ENCODE data around the gene SESN1.

Gene SESN1

GRCh38 chr6:109121411-109121810 lies 26.8 kb upstream of the SESN1 start:
- Histone ChIP-seq H3K36me3 (ENCODE audit: insufficient read depth, low read length) (no peaks in the 10 kb centered on the region), H3K27me3 (ENCODE audit: insufficient read depth, low read length, poor library complexity) (no peaks in the 10 kb centered on the region), H2AFZ (ENCODE audit: low read depth, low read length) (no peak overlapping the region), H3K9me3 (ENCODE audit: insufficient read depth, low read length, severe bottlenecking) (no peaks in the 10 kb centered on the region), H4K20me1 (ENCODE audit: insufficient read depth, low read length) (peaks cover 9% of the 10 kb centered on the region; the same call in 1 of the 2 replicates), H3K4me3 (ENCODE audit: low read depth in 1 of 2, low read length in 2 of 2) (no peak overlapping the region), H3K27ac (ENCODE audit: low read length) (no peak overlapping the region), H3K4me2 (ENCODE audit: insufficient read depth, low read length) (no peak overlapping the region), H3K79me2 (ENCODE audit: insufficient read depth, low read length) (peaks cover 60% of the 10 kb centered on the region), H3K9ac (ENCODE audit: low read depth, low read length) (no peak overlapping the region), H3K4me1 (ENCODE audit: insufficient read depth, low read length) (peaks cover 23% of the 10 kb centered on the region)
- DNase-seq (no peak), ATAC-seq (ENCODE audit: insufficient read depth, low read depth) (no peak)
- no peak for TF ChIP-seq EZH2 (IDR thresholded peaks at IDR 0.05; ENCODE audit: borderline replicate concordance, low read depth, low read length, severe bottlenecking)
- TF ChIP-seq, protein P1, sequence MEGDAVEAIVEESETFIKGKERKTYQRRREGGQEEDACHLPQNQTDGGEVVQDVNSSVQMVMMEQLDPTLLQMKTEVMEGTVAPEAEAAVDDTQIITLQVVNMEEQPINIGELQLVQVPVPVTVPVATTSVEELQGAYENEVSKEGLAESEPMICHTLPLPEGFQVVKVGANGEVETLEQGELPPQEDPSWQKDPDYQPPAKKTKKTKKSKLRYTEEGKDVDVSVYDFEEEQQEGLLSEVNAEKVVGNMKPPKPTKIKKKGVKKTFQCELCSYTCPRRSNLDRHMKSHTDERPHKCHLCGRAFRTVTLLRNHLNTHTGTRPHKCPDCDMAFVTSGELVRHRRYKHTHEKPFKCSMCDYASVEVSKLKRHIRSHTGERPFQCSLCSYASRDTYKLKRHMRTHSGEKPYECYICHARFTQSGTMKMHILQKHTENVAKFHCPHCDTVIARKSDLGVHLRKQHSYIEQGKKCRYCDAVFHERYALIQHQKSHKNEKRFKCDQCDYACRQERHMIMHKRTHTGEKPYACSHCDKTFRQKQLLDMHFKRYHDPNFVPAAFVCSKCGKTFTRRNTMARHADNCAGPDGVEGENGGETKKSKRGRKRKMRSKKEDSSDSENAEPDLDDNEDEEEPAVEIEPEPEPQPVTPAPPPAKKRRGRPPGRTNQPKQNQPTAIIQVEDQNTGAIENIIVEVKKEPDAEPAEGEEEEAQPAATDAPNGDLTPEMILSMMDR (IDR thresholded peaks at IDR 0.05; ENCODE audit: borderline replicate concordance, extremely low read depth, low read length, poor library complexity, severe bottlenecking) = no peak

- Histone ChIP-seq H3K36me3 (ENCODE audit: insufficient read depth, low read length) (no peaks in the 10 kb centered on the region), H3K9me3 (ENCODE audit: insufficient read depth, low read length, severe bottlenecking) (no peaks in the 10 kb centered on the region), H3K4me2 (ENCODE audit: insufficient read depth, low read length) (0 out of 2 replicates have a peak overlapping the region, but pooled peaks have one; percentile 8), H2AFZ (ENCODE audit: low read depth, low read length) (no peak overlapping the region), H3K9ac (ENCODE audit: low read depth, low read length) (no peak overlapping the region), H3K27me3 (ENCODE audit: insufficient read depth, low read length, poor library complexity) (no peaks in the 10 kb centered on the region), H3K4me3 (ENCODE audit: low read depth in 1 of 2, low read length in 2 of 2) (no peak overlapping the region), H3K27ac (ENCODE audit: low read length) (no peak overlapping the region), H3K79me2 (ENCODE audit: insufficient read depth, low read length) (peaks cover 80% of the 10 kb centered on the region), H4K20me1 (ENCODE audit: insufficient read depth, low read length) (peaks cover 11% of the 10 kb centered on the region; the same call in 1 of the 2 replicates), H3K4me1 (ENCODE audit: insufficient read depth, low read length) (peaks cover 23% of the 10 kb centered on the region)
- no peak for ATAC-seq (ENCODE audit: insufficient read depth, low read depth)
- no peak for DNase-seq
- TF ChIP-seq EZH2 (IDR thresholded peaks at IDR 0.05; ENCODE audit: borderline replicate concordance, low read depth, low read length, severe bottlenecking) = no peak
- TF ChIP-seq, protein P1 (IDR thresholded peaks at IDR 0.05; ENCODE audit: borderline replicate concordance, extremely low read depth, low read length, poor library complexity, severe bottlenecking) = no peak
Observed at GRCh38 chr6:109118871-109119354, 24.3 kb upstream of the SESN1 start.

DNA sequence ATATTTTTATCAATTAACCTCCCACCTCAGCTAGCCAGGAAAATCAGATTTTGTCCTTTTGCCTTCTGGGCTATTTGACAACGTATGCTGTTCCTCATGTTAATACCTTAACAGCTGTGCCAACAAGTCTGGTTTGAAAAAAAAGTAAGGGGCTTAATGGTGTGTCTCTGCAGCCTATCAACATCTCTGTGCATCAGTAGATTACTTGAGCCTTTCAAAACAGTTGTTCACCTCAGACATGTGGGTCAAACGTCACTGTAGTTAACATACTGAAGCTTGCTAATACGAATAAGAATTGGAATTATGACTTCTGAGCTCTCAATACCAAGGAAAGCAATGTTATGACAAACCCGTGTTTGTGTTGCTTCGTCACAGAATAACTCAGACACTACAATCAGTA lies 23.7 kb upstream of the SESN1 start:
- Histone ChIP-seq H2AFZ (ENCODE audit: low read depth, low read length) (no peak overlapping the region), H3K9me3 (ENCODE audit: insufficient read depth, low read length, severe bottlenecking) (no peaks in the 10 kb centered on the region), H3K36me3 (ENCODE audit: insufficient read depth, low read length) (no peaks in the 10 kb centered on the region), H3K9ac (ENCODE audit: low read depth, low read length) (no peak overlapping the region), H4K20me1 (ENCODE audit: insufficient read depth, low read length) (peaks cover 11% of the 10 kb centered on the region; the same call in 1 of the 2 replicates), H3K4me2 (ENCODE audit: insufficient read depth, low read length) (no peak overlapping the region), H3K27ac (ENCODE audit: low read length) (no peak overlapping the region), H3K4me3 (ENCODE audit: low read depth in 1 of 2, low read length in 2 of 2) (no peak overlapping the region), H3K27me3 (ENCODE audit: insufficient read depth, low read length, poor library complexity) (no peaks in the 10 kb centered on the region), H3K79me2 (ENCODE audit: insufficient read depth, low read length) (peaks cover 78% of the 10 kb centered on the region), H3K4me1 (ENCODE audit: insufficient read depth, low read length) (peaks cover 23% of the 10 kb centered on the region)
- DNase-seq = no peak
- TF ChIP-seq, protein P1 (IDR thresholded peaks at IDR 0.05; ENCODE audit: borderline replicate concordance, extremely low read depth, low read length, poor library complexity, severe bottlenecking) = no peak
- TF ChIP-seq EZH2 (IDR thresholded peaks at IDR 0.05; ENCODE audit: borderline replicate concordance, low read depth, low read length, severe bottlenecking) = no peak
- ATAC-seq (ENCODE audit: insufficient read depth, low read depth) = no peak

Data from DND-41 (cell line).